Liver (tissue), 3 donors: ENCODE results near the gene EFEMP2.

ENCODE experiments used
- CTCF ChIP-seq: fragments of 150-350 bp; IDR thresholded peaks from 2 replicates; pipeline ENCODE4 v1.5.1; 2017; ENCODE audit warnings: improper control_type of control experiment, low read depth, low read length; ENCODE audit not compliant: missing input control
- HNF4A ChIP-seq, 2 donors: conservative IDR thresholded peaks; 2 replicates each; pipeline ENCODE4 v1.6.1; 2016; ENCODE audit warnings: antibody characterized with exemption in 2 of 2, mild to moderate bottlenecking in 2 of 2
- JUND ChIP-seq, 2 donors: IDR thresholded peaks; 2 replicates each; pipeline ENCODE4 v1.6.1; 2016; ENCODE audit warnings: antibody characterized with exemption in 2 of 2
- RAD21 ChIP-seq, 2 donors: IDR thresholded peaks; 2 replicates each; pipeline ENCODE4 v1.6.1; 2016; ENCODE audit warnings: antibody characterized with exemption in 2 of 2, mild to moderate bottlenecking in 2 of 2
- SP1 ChIP-seq: IDR thresholded peaks from 2 replicates; pipeline ENCODE4 v1.6.1; 2018; ENCODE audit warnings: antibody characterized with exemption, mild to moderate bottlenecking
- TAF1 ChIP-seq: conservative IDR thresholded peaks from 2 replicates; pipeline ENCODE4 v1.6.1; 2016; ENCODE audit warnings: antibody characterized with exemption, mild to moderate bottlenecking
- YY1 ChIP-seq: IDR thresholded peaks from 2 replicates; pipeline ENCODE4 v1.6.1; 2016; ENCODE audit warnings: antibody characterized with exemption, mild to moderate bottlenecking
- TF ChIP-seq, protein P1 (sequence below): IDR thresholded peaks from 2 replicates; pipeline ENCODE4 v1.6.1; 2016; ENCODE audit warnings: antibody characterized with exemption
- TF ChIP-seq, protein P2 (sequence below): IDR thresholded peaks from 2 replicates; pipeline ENCODE4 v1.6.1; 2016; ENCODE audit warnings: antibody characterized with exemption
- donor health status: healthy.
- donor health status: healthy.

- TF ChIP-seq CTCF (no peak), SP1 (no peak), JUND (IDR thresholded peaks at IDR 0.05) (no peak), HNF4A (conservative IDR thresholded peaks at IDR 0.05) (no peak), RAD21 (IDR thresholded peaks at IDR 0.05) (no peak), YY1 (no peak), TAF1 (no peak)
- TF ChIP-seq, protein P1, sequence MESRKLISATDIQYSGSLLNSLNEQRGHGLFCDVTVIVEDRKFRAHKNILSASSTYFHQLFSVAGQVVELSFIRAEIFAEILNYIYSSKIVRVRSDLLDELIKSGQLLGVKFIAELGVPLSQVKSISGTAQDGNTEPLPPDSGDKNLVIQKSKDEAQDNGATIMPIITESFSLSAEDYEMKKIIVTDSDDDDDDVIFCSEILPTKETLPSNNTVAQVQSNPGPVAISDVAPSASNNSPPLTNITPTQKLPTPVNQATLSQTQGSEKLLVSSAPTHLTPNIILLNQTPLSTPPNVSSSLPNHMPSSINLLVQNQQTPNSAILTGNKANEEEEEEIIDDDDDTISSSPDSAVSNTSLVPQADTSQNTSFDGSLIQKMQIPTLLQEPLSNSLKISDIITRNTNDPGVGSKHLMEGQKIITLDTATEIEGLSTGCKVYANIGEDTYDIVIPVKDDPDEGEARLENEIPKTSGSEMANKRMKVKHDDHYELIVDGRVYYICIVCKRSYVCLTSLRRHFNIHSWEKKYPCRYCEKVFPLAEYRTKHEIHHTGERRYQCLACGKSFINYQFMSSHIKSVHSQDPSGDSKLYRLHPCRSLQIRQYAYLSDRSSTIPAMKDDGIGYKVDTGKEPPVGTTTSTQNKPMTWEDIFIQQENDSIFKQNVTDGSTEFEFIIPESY: no peak
- TF ChIP-seq, protein P2, sequence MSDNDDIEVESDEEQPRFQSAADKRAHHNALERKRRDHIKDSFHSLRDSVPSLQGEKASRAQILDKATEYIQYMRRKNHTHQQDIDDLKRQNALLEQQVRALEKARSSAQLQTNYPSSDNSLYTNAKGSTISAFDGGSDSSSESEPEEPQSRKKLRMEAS: no peak
Observed at GRCh38 chr11:65907878-65908277, 35.3 kb upstream of the EFEMP2 start.
